ENCODE data around the gene KCNJ9. TPM values are rescaled to one million over a fixed set of nuclear protein-coding genes. Genes with fewer than 3 reads are reported as not detected.

Gene KCNJ9
- total and polyA plus RNA-seq, 2 of the 13 experiments (the other 11 are each of a cell fraction or from before 2014, with no cell fraction given) = not detected

DNA sequence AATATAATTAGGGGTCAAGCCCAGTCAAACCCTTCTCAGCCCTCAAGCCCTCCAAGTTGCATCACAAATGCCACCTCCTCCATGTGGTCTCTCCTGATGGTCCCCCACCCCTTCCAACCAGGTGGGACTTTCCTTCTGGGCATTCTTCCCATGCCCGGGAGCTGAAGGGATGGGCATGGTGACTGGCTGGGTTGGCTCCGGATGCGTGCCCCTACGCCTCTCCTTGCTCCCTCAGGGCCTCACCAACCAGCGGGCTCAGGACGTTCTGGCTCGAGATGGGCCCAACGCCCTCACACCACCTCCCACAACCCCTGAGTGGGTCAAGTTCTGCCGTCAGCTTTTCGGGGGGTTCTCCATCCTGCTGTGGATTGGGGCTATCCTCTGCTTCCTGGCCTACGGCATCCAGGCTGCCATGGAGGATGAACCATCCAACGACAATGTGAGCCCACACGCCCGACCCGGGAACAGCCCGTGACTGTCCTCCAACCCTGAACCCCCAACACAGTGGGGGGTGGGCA is 41.7 kb downstream of the KCNJ9 start:
- Histone ChIP-seq H3K79me2 (ENCODE audit: insufficient read depth, low read length) (no peaks in the 10 kb centered on the region), H3K4me3 (replicated peaks in 1 of 3; ENCODE audit: insufficient read depth in 1 of 3, low read depth in 2 of 3, low read length in 3 of 3) (no peak overlapping the region), H3K4me2 (ENCODE audit: low read depth, low read length) (no peak overlapping the region), H3K36me3 (replicated peaks in 1 of 2; ENCODE audit: control insufficient read depth in 1 of 2, insufficient read depth in 2 of 2, low read length in 2 of 2) (no peaks in the 10 kb centered on the region), H3K4me1 (ENCODE audit: insufficient read depth, low read length) (peaks cover 47% of the 10 kb centered on the region), H3K9ac (ENCODE audit: insufficient read depth, low read depth, low read length) (no peak overlapping the region), H4K20me1 (ENCODE audit: insufficient read depth, low read length) (no peaks in the 10 kb centered on the region), H2AFZ (ENCODE audit: low read length) (no peak overlapping the region), H3K27ac (ENCODE audit: extremely low read length, insufficient read depth, low read length) (no peak overlapping the region), H3K9me3 (ENCODE audit: low read length) (no peaks in the 10 kb centered on the region), H3K27me3 (ENCODE audit: control insufficient read depth in 1 of 2, insufficient read depth in 2 of 2, low read length in 2 of 2) (no peaks in the 10 kb centered on the region; a peak in 1 of 5 replicates)
- FAIRE-seq (no peak), ATAC-seq (no peak), DNase-seq (ENCODE audit: low spot score) (no peak)
- CTCF ChIA-PET (ENCODE audit: low intra/inter-chr PET ratio, low total read pairs) = no interaction called here
- TF ChIP-seq ZNF816 (CRISPR knock-in tag; IDR thresholded peaks at IDR 0.05; ENCODE audit: borderline replicate concordance) = no peak
- no peak for TF ChIP-seq SRY (CRISPR knock-in tag; IDR thresholded peaks at IDR 0.05)
- no peak for TF ChIP-seq NKX3-1 (CRISPR knock-in tag; IDR thresholded peaks at IDR 0.05)
- TF ChIP-seq MZF1 (CRISPR knock-in tag; IDR thresholded peaks at IDR 0.05; ENCODE audit: borderline replicate concordance) = no peak
- no peak for TF ChIP-seq RARG (CRISPR knock-in tag; IDR thresholded peaks at IDR 0.05; ENCODE audit: low read depth)
- no peak for TF ChIP-seq DNMT3B (CRISPR knock-in tag; conservative IDR thresholded peaks at IDR 0.05)
- no peak for TF ChIP-seq XRCC5 (optimal IDR thresholded peaks at IDR 0.05; ENCODE audit: low read length)
- TF ChIP-seq NAIF1 (CRISPR knock-in tag; IDR thresholded peaks at IDR 0.05; ENCODE audit: borderline replicate concordance) = no peak
- no peak for TF ChIP-seq ZNF766 (CRISPR knock-in tag; IDR thresholded peaks at IDR 0.05; ENCODE audit: borderline replicate concordance)
- no peak for TF ChIP-seq MEIS2 (CRISPR knock-in tag; IDR thresholded peaks at IDR 0.05)
- TF ChIP-seq ZZZ3 (CRISPR knock-in tag; IDR thresholded peaks at IDR 0.05; ENCODE audit: borderline replicate concordance) = no peak
- TF ChIP-seq SALL1 (CRISPR knock-in tag; IDR thresholded peaks at IDR 0.05) = no peak
- no peak for TF ChIP-seq ZNF670 (CRISPR knock-in tag; IDR thresholded peaks at IDR 0.05; ENCODE audit: borderline replicate concordance)
- TF ChIP-seq LRRFIP1 (CRISPR knock-in tag; conservative IDR thresholded peaks at IDR 0.05) = no peak
- no peak for TF ChIP-seq ZNF619 (CRISPR knock-in tag; IDR thresholded peaks at IDR 0.05)
- no peak for TF ChIP-seq ZFP90 (CRISPR knock-in tag; IDR thresholded peaks at IDR 0.05; ENCODE audit: borderline replicate concordance)
- TF ChIP-seq CBX1 (IDR thresholded peaks at IDR 0.05; ENCODE audit: low read depth) = no peak
- intact Hi-C loops (cut with micrococcal nuclease; ENCODE audit: unreplicated experiment) = no loop called here
- POLR2A ChIA-PET = no interaction called here
- in situ Hi-C loops (cut with HindIII; ENCODE audit: extremely low pct_ligation_motif_present, low pct_unique_long_range_greater_than_20kb) = no loop called here
- no TSS peak for BruUV-seq (replicated peaks)
- 82% methylated on average over 13 of the region's 16 CpGs for WGBS (ENCODE audit: low lambda C conversion rate)
